Activated T-cell treated with anti-CD3 and anti-CD28 coated beads for 48 hours (primary cell): ENCODE data around the gene OR5T3.
"Not testable (repeated sequence)": the region's sequence is repeated elsewhere in the genome, so short reads cannot be mapped to it uniquely, and the experiment has no call there.

Experiments used
- DNase-seq: peaks from one replicate; pipeline ENCODE4 v3.0.0-alpha.2; 2020; ENCODE audit warnings: low read depth

The OR5T3 gene

DNA sequence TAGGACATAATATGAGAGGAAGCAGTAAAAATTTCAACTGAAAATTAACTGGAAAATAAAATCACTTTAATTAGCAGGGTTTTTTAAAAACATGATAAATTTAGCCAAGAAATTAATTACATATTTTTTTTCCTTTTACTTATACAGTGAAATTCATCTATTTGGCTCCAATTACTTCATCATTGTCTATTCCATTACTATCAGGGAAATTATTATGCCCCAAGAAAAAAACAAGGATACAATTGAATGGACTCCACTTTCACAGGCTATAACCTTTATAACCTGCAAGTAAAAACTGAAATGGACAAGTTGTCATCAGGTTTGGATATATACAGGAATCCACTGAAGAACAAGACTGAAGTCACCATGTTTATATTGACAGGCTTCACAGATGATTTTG lies at the start of gene OR5T3:
Gene OR5T3, plus strand, starts transcription at position 301 of the 400 bp plus-strand sequence. Its CDS starts 0 bp downstream, at position 301.
- no peak for DNase-seq

DNA sequence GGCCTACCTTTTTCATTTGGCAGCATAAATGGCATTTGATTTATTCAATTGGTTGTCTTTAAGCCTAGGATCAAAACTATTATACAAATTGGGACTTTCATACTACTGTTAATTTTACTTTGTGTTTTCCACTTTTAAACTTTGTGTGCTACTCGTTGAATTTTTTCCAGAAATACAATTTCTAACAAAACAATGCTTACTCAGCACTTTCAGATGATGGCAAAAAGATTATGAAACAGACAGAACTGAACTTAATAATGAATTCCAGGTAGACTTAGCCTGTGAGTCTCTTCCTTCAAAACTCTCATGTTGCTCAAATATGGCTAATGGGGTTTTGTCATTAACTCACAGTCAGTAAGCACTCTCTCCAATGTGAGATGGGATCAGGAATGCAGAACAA lies 44.3 kb upstream of the OR5T3 start:
- DNase-seq = no peak

- DNase-seq = no peak
These were observed 37.5 kb upstream of the OR5T3 start for GRCh38 chr11:56214537-56214936.

DNA sequence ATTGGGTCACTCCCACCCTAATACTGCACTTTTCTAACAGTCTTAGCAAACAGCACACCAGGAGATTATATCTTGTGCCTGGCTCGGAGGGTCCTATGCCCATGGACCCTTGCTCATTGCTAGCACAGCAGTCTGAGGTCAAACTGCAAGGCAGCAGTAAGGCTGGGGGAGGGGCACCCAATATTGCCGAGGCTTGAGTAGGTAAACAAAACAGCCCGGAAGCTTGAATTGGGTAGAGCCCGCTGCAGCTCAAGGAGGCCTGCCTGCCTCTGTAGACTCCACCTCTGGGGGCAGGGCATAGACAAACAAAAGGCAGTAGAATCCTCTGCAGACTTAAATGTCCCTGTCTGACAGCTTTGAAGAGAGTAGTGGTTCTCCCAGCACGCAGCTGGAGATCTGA lies 32.3 kb upstream of the OR5T3 start:
- not testable (repeated sequence) for DNase-seq

DNA sequence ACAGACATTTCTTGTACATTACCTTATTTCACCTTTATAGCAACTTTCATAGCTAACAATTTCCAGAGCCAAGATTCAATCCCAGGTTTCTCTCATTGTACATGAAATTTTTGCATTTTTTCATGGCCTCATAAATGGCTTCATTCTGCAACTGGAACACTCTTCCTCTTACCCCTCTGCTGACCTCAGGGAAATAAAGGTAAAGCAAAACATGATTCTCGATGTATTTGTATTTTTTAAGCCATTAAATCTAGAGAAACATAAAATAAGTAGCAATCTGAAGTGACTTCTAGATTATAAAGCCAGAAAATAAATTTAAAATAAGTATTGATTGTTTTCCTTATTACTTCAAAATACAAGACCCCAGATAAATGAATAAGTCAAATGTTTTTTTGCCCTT lies 17.9 kb upstream of the OR5T3 start, which contains the start of gene OR5T2:
Gene OR5T2, minus strand, starts transcription at position 101 of the 400 bp plus-strand sequence. CDS start 1,193 bp downstream, outside the sequence.
- no peak for DNase-seq

- no peak for DNase-seq
These were observed 19.0 kb downstream of the OR5T3 start for GRCh38 chr11:56271092-56271491.

DNA sequence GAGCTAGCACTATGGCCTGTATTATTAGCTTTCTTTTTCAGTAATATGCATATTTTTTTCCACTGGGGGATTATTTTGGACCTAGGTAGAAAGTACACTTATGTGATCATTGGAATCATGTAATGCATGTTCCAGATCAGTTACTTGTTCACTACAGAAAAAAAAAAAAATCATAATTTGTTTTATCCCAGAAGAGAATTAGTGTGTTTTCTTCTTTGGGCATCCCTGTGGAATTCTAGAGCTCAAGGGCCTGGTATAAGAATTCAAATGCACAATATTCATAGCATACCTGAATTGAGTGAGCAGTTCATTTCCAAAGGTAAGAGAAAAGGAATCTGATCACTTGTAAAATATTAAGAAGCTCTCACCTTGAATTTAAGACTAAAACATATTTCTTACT lies 21.8 kb downstream of the OR5T3 start, which contains the start of gene OR5T1:
Gene OR5T1, plus strand, starts transcription at position 301 of the 400 bp plus-strand sequence. CDS start 1,485 bp downstream, outside the sequence.
- no peak for DNase-seq

DNA sequence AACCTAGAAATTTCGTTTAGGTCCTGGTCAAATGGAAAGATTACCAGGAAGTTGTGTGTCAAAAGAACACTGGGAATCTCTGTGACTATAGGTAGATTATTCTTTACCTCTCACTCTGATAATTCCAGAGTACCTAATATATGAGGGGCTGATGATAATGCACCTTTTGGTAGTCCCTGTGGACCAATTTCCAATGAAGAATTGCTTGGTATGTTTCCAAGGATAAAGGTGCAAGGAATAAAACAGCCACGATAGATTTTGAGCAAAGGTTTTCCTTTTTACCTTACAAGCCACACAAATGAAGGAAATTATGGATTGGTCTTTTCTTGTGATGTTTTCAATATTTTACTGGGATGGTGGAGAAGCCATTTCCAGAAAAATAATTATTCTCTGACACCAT lies 40.1 kb downstream of the OR5T3 start, which contains the start of gene OR8H1:
Gene OR8H1, minus strand, starts transcription at position 101 of the 400 bp plus-strand sequence. CDS start 1,192 bp downstream, outside the sequence.
- no peak for DNase-seq

DNA sequence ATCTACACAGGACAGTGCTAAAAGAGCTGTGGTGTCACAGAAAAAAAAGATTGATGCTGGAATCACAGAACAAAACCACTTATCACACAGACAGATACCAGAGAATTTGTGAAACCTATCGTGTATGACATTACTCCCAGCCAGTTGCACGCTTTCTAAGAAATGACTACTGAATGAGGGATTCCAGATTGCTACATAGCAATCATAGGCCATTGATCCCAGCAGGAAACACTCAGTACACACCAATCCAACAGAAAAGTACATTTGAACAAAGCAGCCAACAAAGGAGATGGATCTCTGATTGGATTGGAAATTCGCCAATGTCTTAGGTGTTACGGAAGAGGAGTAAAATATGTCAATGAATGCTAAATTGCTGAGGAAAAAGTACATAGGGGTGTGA lies 44.8 kb downstream of the OR5T3 start:
- no peak for DNase-seq
